GM21825 (cell line): ENCODE measurements around the gene BZW2.

Experiments
- ATAC-seq: cut with Tn5 transposase; IDR thresholded peaks from one replicate; pipeline ENCODE4 v1.9.1; 2021; ENCODE audit warnings: mild to moderate bottlenecking, moderate library complexity; ENCODE audit not compliant: unreplicated experiment

BZW2 gene

DNA sequence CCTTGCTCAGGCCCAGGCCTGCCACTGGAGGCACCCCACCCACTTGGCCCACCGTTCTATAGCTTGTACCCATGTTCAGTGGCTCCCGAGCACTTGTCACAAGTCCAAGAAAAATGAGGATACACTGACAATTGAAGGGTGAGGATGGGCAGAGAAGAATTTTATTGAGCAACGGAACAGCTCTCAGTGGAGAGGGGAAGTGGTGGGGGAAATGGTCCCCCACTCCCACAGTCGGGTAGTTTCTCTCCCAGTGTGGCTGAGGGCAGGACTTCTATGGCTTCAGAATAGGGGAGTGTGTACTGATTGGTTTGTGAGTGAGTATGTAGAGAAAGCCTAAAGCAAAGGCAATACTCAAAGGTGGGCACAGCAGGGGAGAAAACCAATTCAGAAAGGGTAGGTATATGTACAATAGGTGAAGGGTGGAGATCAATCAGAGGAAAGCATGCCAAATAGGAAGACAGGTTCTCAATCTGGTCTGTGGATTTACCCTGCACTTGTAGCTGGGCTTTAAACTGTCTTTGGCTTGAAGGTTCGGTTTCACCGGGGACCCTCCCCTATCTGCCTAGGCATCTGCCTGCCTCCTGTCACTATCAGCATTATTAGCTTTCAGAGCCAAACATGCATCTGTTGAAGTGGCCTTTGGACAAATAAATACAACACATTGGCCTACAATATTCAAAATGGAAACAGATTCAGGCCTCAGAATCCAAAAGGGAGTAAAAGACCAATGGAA lies 98.7 kb downstream of the BZW2 start:
- ATAC-seq: no peak

DNA sequence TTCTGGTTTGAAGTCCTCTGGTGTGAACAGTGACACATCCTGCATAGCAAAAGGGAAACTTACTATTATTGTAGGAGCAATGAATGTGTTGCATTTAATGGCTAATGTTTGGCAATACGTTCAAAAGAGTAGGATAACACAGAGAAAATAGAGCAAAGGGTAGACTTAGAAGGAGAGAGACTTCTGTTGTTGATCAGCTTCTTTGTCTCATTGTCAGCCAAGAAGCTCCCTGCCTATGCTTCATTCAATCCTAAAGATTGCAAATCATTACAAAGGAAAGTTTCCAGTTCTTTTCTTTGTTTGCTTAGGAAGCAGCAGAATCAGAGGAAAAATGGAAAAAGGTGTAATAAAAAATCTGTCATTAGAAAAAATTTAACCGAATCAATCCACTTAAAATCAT lies 99.7 kb downstream of the BZW2 start:
- ATAC-seq: no peak

- ATAC-seq: no peak
These were observed 101.1 kb downstream of the BZW2 start for GRCh38 chr7:16747102-16747501.

DNA sequence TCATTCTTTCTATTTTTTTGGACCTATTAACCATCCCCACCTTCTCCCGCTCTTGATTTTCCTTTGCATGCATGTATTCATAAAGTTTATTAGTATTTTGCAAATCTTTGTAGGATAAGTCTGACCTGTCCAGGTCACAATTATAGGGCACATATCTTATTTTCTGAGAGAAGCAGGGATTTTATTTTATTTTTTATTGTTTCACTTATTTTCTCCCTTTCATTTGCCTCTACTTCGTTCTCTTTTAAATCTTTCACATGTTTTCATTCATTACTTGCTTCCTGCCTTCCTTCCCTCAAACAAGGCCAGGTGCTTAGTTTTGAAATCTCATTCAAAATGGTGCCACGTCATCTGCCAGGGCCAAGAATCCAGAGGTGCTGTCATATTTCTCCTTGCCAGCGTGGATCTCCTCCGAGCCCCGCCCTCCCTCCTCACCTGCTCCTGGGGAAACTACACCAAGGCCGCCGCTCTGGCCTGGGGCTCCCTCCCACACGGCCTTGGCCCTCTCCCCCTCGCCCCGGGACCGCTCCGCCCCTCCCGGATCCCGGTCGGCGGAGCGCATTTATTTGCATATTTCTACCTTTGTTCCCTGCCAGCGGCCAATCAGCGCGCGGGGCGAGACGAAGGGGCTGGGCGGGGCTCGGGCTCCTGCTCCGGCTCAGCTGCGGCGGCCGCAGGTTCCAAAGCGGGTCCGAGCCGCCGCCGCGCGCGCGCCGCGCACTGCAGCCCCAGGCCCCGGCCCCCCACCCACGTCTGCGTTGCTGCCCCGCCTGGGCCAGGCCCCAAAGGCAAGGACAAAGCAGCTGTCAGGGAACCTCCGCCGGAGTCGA lies 107.3 kb downstream of the BZW2 start, which contains the start of gene TSPAN13:
Gene TSPAN13, plus strand, starts transcription at position 654 of the 830 bp plus-strand sequence. CDS start 213 bp downstream, outside the sequence.
- peak; percentile 80 for ATAC-seq

- no peak for ATAC-seq
These were observed 108.2 kb downstream of the BZW2 start for GRCh38 chr7:16753932-16754855.

DNA sequence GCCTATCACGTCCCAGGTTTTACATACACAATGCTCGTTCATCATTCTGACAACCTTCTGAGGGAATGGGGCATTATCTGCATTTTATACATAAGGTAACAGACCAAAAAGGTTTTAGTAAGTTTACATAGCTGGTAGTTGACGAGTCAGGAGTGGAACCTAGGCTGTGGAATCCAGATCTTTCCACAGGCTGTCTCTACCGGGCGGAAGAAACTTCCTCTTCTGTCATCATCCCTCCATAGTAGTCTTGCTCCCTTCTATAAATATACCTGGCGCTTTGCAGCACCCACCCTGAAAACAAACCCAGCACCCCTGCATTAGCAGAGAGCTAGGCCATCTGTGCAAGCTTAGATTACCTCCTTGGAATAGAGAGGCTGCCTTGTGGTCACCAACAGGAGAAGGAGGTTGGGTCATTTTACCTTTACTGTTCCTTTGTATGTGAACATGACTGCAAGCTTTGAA lies 108.9 kb downstream of the BZW2 start:
- ATAC-seq: no peak

GRCh38 chr7:16755397-16755796 lies 109.4 kb downstream of the BZW2 start:
- ATAC-seq: no peak
